ENCODE data around the gene MYO15B. TPM values are rescaled to one million over a fixed set of nuclear protein-coding genes. Genes with fewer than 3 reads are reported as not detected.

Gene MYO15B
- total RNA-seq, 2 experiments from 2014 or later, result 11.3 to 13.7 TPM

DNA sequence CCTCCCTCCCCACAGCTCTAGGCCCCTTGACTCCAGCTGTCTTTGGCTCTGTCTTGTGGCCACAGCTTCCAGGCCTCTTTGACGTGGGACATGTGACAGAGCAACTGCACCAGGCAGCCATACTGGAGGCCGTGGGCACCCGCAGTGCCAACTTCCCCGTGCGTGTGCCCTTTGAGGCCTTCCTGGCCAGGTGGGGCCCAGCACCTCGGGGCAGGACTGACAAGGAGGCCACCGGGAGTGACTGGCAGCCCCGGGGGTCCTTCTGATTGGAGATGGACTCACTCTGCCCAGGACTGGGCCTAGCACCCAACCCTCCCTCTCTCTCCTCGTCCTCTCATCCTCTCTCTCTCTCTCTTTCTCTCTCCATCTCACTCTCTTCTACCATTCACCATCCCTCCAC is 15.5 kb downstream of the MYO15B start:
- ChIA-PET POLR2A (no interaction called here), CTCF (interaction anchor here (1.5 to 5.2 kb wide), 3 partner anchors 12 to 150 kb away, joined by 3 to 38 read pairs (median 5); no protein-coding TSS in a partner anchor)
- no peaks in the 10 kb centered on the region for H3K27me3 Mint-ChIP-seq
- no peak for DNase-seq
- H3K9me3 Mint-ChIP-seq, result no peaks in the 10 kb centered on the region
- no peaks in the 10 kb centered on the region for H3K36me3 Mint-ChIP-seq (ENCODE audit: low read depth)
- no peak overlapping the region for H3K27ac Mint-ChIP-seq
- H3K4me1 Mint-ChIP-seq, result peaks cover 10% of the 10 kb centered on the region
- H3K4me3 Mint-ChIP-seq, result no peak overlapping the region

DNA sequence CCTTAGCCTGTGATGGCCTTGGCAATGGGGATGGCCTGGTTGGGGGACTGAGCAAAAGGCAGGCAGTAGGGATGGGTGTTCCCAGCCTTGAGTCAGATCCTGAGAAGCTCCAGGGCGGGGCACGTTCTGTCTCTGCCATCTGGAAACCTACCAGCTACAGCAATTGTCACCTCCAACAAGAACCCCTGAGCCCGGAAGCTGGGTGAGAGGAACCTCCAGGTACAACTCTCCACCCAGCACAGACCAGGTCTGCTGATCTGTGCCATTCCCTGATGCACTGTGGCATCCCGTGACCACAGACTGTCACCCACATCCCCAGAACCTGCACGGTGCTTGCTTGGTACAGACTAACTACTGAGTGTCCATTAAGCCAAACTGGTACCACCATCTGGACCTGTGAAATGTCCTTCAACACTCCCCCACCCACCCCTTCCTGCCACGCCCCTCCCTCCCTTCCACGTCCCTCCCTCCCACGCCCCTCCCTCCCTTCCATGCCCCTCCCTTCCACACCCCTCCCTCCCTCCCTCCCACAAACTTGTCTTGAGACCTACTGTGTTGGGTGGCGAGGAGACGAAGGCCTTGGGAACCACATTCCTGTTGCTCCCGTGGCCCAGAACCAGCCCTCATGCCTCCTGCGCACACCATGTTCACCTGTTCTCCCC is 16.6 kb downstream of the MYO15B start:
- Mint-ChIP-seq H3K9me3 (no peaks in the 10 kb centered on the region), H3K27ac (no peak overlapping the region), H3K4me1 (peaks cover 10% of the 10 kb centered on the region), H3K36me3 (ENCODE audit: low read depth) (no peaks in the 10 kb centered on the region), H3K27me3 (no peaks in the 10 kb centered on the region), H3K4me3 (no peak overlapping the region)
- no peak for DNase-seq
- ChIA-PET POLR2A (no interaction called here), CTCF (interaction anchor here (0.5 to 5.2 kb wide), 4 partner anchors 13 to 550 kb away, joined by 3 to 38 read pairs (median 4); no protein-coding TSS in a partner anchor)

DNA sequence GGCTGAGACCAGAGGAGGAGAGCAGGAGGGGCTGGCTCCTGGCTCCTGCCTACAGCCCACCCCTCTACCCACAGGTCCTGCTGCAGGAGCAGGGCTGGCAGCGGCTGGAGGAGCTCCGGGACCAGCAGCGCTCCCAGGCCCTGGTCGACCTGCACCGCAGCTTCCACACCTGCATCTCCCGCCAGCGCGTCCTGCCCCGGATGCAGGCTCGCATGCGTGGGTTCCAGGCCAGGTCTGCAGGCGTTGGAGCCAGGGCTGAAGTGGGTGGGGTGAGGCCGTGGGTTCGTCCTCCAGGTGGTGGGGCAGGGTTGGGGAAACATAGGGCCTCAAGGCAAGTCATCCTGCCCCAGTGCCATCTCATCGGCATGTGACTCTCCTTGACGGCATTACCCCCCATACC is 18.2 kb downstream of the MYO15B start:
- no peak for DNase-seq
- H3K4me3 Mint-ChIP-seq, result no peak overlapping the region
- no peak overlapping the region for H3K27ac Mint-ChIP-seq
- ChIA-PET POLR2A (no interaction called here), CTCF (no interaction called here)
- H3K4me1 Mint-ChIP-seq, result peaks cover 10% of the 10 kb centered on the region
- H3K27me3 Mint-ChIP-seq, result no peaks in the 10 kb centered on the region
- H3K36me3 Mint-ChIP-seq (ENCODE audit: low read depth), result no peaks in the 10 kb centered on the region
- no peaks in the 10 kb centered on the region for H3K9me3 Mint-ChIP-seq

DNA sequence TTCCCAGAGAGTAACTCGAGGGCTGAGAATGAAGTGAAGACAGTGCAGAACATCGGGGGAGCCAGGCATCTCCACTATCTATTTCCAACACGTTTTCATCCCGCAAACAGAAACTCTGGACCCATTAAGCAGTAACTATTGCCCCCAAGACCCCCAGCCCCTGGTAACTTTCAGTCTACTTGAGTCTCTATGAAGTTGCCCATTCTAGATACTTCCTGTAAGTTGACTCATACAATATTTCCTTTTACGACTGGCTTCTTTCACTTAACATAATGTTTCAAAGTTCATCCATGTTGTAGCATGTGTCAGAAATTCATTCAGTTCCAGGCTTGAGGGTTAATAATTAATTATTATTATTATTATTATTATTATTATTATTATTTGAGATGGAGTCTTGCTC is 19.5 kb downstream of the MYO15B start:
- no peaks in the 10 kb centered on the region for H3K36me3 Mint-ChIP-seq (ENCODE audit: low read depth)
- H3K27me3 Mint-ChIP-seq, result no peaks in the 10 kb centered on the region
- H3K4me3 Mint-ChIP-seq, result no peak overlapping the region
- POLR2A ChIA-PET, result no interaction called here
- H3K9me3 Mint-ChIP-seq, result no peaks in the 10 kb centered on the region
- DNase-seq, result no peak
- no peak overlapping the region for H3K27ac Mint-ChIP-seq
- CTCF ChIA-PET, result interaction anchor here (1.7 kb wide), 1 partner anchor 26 kb away, joined by 5 read pairs; the partner anchor contains the start of gene SMIM5
- peaks cover 10% of the 10 kb centered on the region for H3K4me1 Mint-ChIP-seq

DNA sequence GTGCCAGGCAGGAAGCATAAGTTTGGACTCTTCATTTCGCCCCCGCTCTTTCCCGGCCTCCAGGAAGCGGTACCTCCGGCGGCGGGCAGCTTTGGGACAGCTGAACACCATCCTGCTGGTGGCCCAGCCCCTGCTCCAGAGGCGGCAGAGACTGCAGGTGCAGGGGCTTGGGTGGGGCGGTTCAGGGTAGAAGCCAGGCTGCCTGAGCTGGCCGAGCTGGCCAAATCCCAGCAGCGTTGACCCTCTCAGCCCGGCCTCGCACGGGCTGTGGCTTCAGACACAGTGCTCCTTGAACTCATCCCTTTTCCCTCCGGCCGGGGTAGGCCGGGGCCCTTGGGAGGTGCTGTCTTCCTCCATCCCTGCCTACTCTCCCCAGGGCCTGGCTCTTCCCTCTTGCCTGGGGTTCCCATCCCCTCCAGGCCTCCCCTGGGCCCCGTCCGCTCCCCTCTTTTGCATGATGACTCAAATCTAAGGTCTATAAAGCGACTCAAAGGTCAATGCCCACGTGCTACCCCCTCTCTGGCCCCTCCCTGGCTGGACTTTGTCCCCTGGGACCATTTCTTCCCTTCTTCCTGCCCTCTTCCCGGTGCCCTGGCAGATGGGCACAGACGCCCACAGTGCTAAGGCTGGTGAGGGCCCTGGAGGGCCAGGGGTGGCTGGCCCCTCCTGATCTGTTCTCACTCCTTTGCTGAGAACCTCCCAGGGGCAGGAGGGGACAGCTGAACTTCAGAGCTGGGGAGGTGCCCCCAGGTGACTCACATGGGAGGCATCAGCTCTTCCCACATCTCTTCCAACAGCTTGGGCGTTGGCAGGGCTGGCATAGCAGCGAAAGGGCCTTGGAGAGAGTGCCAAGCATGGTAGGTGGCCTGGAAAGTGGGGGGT is 22.7 kb downstream of the MYO15B start:
- Mint-ChIP-seq H3K9me3 (no peaks in the 10 kb centered on the region), H3K4me1 (peaks cover 7% of the 10 kb centered on the region), H3K4me3 (no peak overlapping the region), H3K36me3 (ENCODE audit: low read depth) (no peaks in the 10 kb centered on the region), H3K27ac (no peak overlapping the region), H3K27me3 (no peaks in the 10 kb centered on the region)
- CTCF ChIA-PET, result interaction anchor here (3.0 to 3.3 kb wide), 2 partner anchors 10 to 23 kb away, joined by 10 to 27 read pairs; partner anchors contain the start of gene SMIM5
- POLR2A ChIA-PET, result no interaction called here
- no peak for DNase-seq

DNA sequence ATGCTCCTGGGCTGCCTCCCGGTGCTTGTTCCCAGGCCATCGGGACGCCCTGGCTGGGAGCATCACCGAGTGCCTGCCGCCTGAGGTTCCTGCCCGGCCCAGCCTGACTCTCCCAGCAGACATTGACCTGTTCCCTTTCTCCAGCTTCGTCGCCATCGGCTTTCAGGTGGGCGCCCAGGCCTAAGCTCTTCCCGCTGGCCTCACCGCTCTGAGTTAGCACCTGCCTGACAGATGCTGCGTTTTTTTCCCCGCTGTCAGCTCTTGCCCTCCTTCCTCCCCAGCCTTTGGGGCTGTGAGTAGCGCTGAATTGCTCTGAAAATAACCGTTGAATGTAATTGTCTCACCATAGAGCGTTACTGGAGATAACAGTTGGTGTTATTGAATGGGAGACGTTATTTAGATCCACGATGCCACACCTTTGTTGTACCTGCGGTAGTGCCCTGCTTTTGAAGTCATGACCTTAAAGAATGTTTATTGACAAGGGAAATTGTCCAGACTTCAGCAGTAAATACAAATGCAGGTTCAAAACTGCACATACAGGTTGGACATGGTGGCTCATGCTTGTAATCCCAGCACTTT is 24.3 kb downstream of the MYO15B start:
- POLR2A ChIA-PET, result no interaction called here
- Mint-ChIP-seq H3K36me3 (ENCODE audit: low read depth) (no peaks in the 10 kb centered on the region), H3K27ac (no peak overlapping the region), H3K4me3 (no peak overlapping the region), H3K9me3 (no peaks in the 10 kb centered on the region), H3K27me3 (no peaks in the 10 kb centered on the region), H3K4me1 (peaks cover 5% of the 10 kb centered on the region)
- CTCF ChIA-PET, result interaction anchor here (1.3 to 3.3 kb wide), 2 partner anchors 12 to 21 kb away, joined by 4 to 27 read pairs; no protein-coding TSS in a partner anchor
- no peak for DNase-seq

DNA sequence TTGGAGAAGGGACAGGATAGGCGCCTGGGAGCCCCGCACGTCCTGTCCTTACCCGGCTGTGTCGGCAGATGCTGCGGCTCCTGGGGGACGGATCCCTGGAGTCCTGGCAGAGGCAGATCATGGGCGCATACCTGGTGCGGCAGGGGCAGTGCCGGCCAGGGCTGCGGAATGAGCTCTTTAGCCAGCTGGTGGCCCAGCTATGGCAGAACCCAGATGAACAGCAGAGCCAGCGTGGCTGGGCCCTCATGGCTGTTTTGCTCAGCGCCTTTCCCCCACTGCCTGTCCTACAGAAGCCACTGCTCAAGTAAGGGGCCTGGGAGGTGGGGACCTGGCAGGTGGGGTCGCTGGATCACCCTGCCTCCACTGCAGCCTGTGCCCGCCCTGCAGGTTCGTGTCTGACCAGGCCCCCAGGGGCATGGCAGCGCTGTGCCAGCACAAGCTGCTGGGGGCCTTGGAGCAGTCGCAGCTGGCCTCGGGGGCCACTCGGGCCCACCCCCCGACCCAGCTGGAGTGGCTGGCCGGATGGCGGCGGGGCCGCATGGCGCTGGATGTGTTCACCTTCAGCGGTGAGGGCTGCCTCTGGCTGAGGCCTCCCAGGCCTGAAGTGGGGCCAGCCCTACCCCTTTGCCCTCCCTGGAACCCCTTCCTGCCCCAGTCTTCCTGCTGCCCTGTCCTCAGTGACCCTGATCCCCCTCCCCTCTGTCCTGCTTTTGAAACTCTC is 25.5 kb downstream of the MYO15B start:
- no peaks in the 10 kb centered on the region for H3K4me1 Mint-ChIP-seq
- DNase-seq, result no peak
- ChIA-PET CTCF (no interaction called here), POLR2A (no interaction called here)
- no peak overlapping the region for H3K27ac Mint-ChIP-seq
- no peak overlapping the region for H3K4me3 Mint-ChIP-seq
- H3K9me3 Mint-ChIP-seq, result no peaks in the 10 kb centered on the region
- H3K27me3 Mint-ChIP-seq, result no peaks in the 10 kb centered on the region
- H3K36me3 Mint-ChIP-seq (ENCODE audit: low read depth), result no peaks in the 10 kb centered on the region

DNA sequence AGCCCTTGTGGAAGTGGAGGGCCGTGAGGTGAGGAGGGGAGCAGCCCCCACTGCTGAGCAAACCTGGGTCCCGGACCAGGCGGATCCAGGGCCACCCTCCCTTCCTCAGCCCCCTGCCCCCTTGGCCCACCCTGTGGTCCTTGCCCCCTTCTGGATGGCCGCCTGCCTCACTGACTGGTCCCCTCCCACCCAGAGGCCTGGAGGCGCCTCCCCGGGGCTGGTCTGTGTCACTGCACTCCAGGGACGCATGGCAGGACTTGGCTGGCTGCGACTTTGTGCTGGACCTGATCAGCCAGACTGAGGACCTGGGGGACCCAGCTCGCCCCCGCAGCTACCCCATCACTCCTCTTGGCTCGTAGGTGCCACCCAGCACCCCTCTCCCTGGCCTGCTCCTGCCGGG is 26.4 kb downstream of the MYO15B start:
- Mint-ChIP-seq H3K9me3 (no peaks in the 10 kb centered on the region), H3K4me3 (no peak overlapping the region), H3K36me3 (ENCODE audit: low read depth) (no peaks in the 10 kb centered on the region), H3K27ac (no peak overlapping the region), H3K27me3 (no peaks in the 10 kb centered on the region), H3K4me1 (no peaks in the 10 kb centered on the region)
- ChIA-PET POLR2A (no interaction called here), CTCF (interaction anchor here (1.5 kb wide), 1 partner anchor 19 kb away, joined by 3 read pairs; no protein-coding TSS in a partner anchor)
- no peak for DNase-seq

DNA sequence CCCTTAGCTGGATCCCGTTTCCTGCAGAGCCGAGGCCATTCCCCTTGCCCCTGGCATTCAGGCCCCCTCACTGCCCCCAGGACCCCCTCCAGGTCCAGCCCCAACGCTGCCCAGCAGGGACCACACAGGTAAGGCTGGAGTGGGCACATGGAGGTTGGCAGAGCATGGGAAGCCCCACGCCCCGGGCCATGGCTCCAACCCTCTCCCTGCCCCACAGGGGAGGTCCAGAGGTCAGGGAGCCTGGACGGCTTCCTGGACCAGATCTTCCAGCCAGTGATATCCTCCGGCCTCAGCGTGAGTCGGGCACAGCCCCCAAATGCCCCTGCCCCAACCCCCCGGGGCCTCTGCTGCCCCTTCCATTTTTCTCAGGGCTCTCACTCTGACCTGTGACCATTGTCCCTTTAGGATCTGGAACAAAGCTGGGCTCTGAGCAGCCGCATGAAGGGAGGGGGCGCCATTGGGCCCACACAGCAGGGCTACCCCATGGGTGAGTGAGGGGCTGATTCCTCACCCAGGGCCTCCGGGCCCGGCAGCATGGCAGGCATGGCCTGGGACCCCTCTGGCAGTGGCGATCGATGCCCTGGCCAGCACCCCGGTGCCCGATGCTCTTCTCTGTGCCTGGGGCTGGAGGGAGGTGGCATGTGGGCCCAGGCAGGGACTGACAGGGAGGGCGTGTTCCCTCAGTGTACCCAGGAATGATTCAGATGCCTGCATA is 27.1 kb downstream of the MYO15B start:
- Mint-ChIP-seq H3K4me1 (no peaks in the 10 kb centered on the region), H3K9me3 (no peaks in the 10 kb centered on the region), H3K36me3 (ENCODE audit: low read depth) (no peaks in the 10 kb centered on the region), H3K27me3 (no peaks in the 10 kb centered on the region), H3K4me3 (no peak overlapping the region), H3K27ac (no peak overlapping the region)
- CTCF ChIA-PET, result interaction anchor here (1.5 kb wide), 1 partner anchor 18 kb away, joined by 3 read pairs; no protein-coding TSS in a partner anchor
- DNase-seq, result no peak
- POLR2A ChIA-PET, result no interaction called here

DNA sequence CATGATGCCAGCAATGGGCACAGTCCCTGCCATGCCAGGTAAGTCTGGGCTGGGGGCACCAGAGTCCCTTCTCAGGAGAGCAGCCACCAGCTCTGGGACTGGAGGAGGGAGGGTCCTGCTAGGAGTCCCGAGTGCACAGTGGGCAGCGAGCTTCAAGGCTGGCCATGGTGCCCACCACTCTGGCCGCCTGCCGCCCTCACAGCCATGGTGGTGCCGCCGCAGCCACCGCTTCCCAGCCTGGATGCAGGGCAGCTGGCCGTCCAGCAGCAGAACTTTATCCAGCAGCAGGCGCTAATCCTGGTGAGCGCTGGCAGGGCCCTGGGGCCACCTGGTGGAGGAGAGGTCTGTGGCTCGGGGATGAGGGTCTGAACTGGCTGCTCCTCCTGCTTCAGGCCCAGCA is 27.7 kb downstream of the MYO15B start:
- Mint-ChIP-seq H3K4me3 (no peak overlapping the region), H3K27ac (no peak overlapping the region), H3K27me3 (no peaks in the 10 kb centered on the region), H3K9me3 (no peaks in the 10 kb centered on the region), H3K36me3 (ENCODE audit: low read depth) (no peaks in the 10 kb centered on the region), H3K4me1 (no peaks in the 10 kb centered on the region)
- no peak for DNase-seq
- POLR2A ChIA-PET, result no interaction called here
- CTCF ChIA-PET, result interaction anchor here (1.5 kb wide), 1 partner anchor 17 kb away, joined by 3 read pairs; no protein-coding TSS in a partner anchor

DNA sequence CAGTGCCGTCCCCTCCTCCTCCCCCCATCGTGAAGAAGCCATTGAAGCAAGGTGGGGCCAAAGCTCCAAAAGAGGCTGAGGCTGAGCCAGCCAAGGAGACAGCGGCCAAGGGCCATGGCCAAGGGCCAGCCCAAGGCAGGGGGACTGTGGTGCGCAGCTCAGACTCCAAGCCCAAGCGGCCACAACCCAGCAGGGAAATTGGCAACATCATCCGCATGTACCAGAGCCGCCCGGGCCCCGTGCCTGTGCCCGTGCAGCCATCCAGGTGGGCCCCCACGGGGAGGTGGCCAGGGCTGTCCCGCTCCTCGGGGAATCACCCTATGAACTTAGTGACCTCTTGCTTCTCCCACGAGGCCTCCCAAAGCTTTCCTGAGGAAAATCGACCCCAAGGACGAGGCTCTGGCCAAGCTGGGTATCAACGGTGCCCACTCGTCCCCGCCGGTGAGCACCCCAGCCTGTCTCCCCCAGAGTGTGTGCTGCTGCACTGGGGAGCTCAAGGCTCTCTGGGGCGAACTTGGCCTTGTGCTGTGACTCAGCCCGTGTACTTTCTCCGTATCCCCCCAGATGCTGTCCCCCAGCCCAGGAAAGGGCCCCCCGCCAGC is 29.0 kb downstream of the MYO15B start:
- ChIA-PET POLR2A (no interaction called here), CTCF (interaction anchor here (1.1 to 1.7 kb wide), 3 partner anchors 15 to 18 kb away, joined by 3 to 10 read pairs (median 3); partner anchors contain the start of gene SMIM5)
- DNase-seq, result no peak
- H3K4me3 Mint-ChIP-seq, result no peak overlapping the region
- no peaks in the 10 kb centered on the region for H3K36me3 Mint-ChIP-seq (ENCODE audit: low read depth)
- no peak overlapping the region for H3K27ac Mint-ChIP-seq
- H3K4me1 Mint-ChIP-seq, result no peaks in the 10 kb centered on the region
- no peaks in the 10 kb centered on the region for H3K27me3 Mint-ChIP-seq
- H3K9me3 Mint-ChIP-seq, result no peaks in the 10 kb centered on the region

DNA sequence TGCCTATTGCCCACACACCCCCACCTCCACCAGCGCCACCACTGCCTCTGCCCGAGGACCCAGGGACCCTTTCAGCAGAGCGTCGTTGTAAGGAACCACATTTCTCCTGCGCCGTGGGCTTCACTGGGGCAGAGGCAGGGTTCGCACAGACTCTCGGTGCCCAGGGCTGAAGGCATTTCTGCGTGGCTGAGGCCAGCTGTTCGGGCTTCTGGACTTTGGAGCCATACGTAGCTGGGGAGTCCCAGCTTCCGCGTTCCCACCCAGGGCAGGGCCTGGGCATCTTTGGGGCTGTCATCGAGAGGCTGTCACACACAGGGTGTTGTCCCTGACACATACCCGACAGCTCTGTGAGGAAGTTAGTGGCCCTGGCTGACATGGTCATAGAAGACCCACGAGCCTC is 29.6 kb downstream of the MYO15B start:
- H3K4me3 Mint-ChIP-seq, result no peak overlapping the region
- no peaks in the 10 kb centered on the region for H3K4me1 Mint-ChIP-seq
- ChIA-PET POLR2A (no interaction called here), CTCF (interaction anchor here (1.1 to 1.7 kb wide), 2 partner anchors 16 kb away, joined by 3 to 10 read pairs; partner anchors contain the start of gene SMIM5)
- no peak for DNase-seq
- H3K36me3 Mint-ChIP-seq (ENCODE audit: low read depth), result no peaks in the 10 kb centered on the region
- H3K9me3 Mint-ChIP-seq, result no peaks in the 10 kb centered on the region
- no peak overlapping the region for H3K27ac Mint-ChIP-seq
- no peaks in the 10 kb centered on the region for H3K27me3 Mint-ChIP-seq
